GM12864 (cell line): ENCODE data around the gene PI16.
"Not testable (repeated sequence)": the region's sequence is repeated elsewhere in the genome, so short reads cannot be mapped to it uniquely, and the experiment has no call there.

Experiments used
- DNase-seq: peaks from one replicate; pipeline ENCODE4 v3.0.0-alpha.2; 2011; ENCODE audit warnings: low read depth
- H3K4me3 ChIP-seq: 2 replicates; pipeline ENCODE4 v1.5.1; 2011; ENCODE audit warnings: mild to moderate bottlenecking, low read depth, low read length, control low read depth
- TF ChIP-seq, protein P1 (sequence below): IDR thresholded peaks from 2 replicates; pipeline ENCODE4 v1.5.1; 2011; ENCODE audit warnings: low read depth, mild to moderate bottlenecking, moderate library complexity, low read length, control low read depth, inconsistent platforms; ENCODE audit errors: missing control alignments

PI16 gene

DNA sequence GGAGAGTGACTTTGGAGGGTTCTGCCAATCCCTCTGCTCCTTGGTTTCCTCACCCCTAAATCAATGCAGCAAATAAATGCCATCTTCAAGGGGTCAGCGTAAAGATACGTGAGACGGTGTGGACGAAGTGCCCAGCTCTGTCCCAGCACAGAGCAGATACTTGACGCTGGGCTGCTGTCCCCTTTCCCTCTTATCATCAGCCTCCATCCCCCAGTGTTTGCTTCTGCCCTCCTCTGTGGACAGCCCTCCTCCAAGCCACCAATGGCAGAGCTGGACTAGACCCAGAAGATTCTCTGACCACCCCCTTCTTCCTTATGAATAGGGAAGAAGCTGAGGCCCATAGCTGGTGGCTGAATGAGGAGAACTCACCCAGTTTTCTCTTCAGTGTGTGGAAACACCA, 17.7 kb upstream of the PI16 start:
- DNase-seq = no peak
- H3K4me3 ChIP-seq = no peak overlapping the region
- TF ChIP-seq, protein P1, sequence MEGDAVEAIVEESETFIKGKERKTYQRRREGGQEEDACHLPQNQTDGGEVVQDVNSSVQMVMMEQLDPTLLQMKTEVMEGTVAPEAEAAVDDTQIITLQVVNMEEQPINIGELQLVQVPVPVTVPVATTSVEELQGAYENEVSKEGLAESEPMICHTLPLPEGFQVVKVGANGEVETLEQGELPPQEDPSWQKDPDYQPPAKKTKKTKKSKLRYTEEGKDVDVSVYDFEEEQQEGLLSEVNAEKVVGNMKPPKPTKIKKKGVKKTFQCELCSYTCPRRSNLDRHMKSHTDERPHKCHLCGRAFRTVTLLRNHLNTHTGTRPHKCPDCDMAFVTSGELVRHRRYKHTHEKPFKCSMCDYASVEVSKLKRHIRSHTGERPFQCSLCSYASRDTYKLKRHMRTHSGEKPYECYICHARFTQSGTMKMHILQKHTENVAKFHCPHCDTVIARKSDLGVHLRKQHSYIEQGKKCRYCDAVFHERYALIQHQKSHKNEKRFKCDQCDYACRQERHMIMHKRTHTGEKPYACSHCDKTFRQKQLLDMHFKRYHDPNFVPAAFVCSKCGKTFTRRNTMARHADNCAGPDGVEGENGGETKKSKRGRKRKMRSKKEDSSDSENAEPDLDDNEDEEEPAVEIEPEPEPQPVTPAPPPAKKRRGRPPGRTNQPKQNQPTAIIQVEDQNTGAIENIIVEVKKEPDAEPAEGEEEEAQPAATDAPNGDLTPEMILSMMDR = no peak

DNA sequence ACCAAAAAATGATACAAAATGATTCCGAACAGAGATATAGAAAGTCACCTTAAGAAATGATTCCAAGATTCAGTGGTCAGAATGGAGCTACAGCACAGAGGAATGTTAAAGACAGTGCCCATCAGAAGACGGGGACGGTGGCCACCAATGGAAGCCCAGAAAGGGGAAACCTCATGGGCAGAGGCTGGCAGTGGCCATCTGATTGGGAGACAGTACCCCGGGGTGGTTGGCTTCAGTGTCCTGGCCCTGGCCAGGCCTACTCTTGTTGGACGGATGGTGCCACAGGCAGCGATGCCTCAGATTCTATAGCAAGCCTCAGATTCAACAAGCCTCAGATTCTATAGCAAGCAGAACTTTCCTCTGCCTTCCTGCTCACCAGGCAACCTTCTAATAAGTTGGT, 16.6 kb upstream of the PI16 start:
- TF ChIP-seq, protein P1 = no peak
- no peak overlapping the region for H3K4me3 ChIP-seq
- no peak for DNase-seq

DNA sequence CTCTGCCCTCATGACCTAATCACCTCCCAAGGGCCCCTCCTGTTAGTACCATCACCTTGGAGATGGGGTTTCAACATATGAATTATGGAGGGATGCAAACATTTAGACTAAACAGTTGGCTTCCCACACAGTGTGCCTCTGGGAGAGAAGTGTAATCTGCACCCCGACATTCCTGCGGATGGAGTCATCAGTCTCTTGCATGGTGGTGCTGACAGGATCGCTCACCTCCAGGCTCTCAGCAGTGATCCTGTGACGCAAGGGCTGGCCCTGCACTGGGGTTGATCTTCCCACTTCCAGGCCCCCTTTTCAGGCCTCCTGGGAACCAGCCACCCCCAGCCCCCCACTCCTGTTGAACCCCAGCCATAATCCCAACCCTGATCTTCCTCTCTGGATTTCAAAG, 16.0 kb upstream of the PI16 start:
- H3K4me3 ChIP-seq = no peak overlapping the region
- TF ChIP-seq, protein P1 = no peak
- no peak for DNase-seq

DNA sequence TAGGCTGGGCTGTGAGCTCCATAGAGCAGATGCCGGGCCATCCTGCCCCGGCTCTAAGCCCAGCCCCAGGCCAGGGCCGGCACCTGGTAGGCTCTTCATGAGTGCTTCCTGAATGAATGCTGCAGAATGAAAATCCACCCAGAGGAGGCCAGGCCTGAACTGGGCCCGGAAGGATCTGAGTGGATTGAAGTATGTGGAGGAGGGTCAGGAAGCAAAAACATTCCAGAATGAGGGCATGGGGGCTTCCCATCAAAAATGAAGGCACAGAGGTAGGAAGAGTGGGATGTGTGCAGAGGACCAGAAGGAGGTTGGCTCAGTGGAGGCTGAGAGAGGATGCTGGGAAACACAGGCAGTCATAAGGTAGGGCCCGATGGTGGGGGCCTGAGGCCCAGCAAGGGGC, 15.5 kb upstream of the PI16 start:
- not testable (repeated sequence) for H3K4me3 ChIP-seq, DNase-seq

DNA sequence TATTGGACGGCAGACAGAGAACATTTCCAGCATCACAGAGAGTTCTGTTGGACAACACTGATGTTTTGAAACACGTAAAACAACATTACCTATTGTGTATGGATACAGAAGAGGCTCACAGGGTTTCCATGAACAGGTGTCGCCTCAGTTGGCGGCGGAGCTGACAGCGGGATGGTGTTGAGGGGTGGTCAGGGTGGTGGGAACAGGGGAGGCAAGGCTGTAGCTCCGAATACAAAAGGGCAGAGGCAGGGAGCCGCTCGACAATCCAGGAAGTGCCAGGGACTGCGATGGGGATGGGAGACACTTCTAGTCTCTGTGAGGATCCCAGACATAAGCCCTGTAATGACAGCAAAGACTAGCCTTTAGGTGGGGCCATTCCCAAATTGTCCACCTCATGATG, 14.5 kb upstream of the PI16 start:
- no peak for DNase-seq
- no peak overlapping the region for H3K4me3 ChIP-seq
- TF ChIP-seq, protein P1 = no peak

DNA sequence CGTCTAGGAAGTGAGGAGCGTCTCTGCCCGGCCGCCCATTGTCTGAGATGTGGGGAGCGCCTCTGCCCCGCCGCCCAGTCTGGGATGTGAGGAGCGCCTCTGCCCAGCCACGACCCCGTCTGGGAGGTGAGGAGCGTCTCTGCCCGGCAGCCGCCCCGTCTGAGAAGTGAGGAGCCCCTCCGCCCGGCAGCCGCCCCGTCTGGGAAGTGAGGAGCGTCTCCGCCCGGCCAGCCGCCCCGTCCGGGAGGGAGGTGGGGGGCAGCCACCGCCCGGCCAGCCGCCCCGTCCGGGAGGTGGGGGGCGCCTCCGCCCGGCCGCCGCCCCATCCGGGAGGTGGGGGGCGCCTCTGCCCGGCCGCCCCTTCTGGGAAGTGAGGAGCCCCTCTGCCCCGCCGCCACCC, 13.0 kb upstream of the PI16 start:
- not testable (repeated sequence) for H3K4me3 ChIP-seq, DNase-seq

DNA sequence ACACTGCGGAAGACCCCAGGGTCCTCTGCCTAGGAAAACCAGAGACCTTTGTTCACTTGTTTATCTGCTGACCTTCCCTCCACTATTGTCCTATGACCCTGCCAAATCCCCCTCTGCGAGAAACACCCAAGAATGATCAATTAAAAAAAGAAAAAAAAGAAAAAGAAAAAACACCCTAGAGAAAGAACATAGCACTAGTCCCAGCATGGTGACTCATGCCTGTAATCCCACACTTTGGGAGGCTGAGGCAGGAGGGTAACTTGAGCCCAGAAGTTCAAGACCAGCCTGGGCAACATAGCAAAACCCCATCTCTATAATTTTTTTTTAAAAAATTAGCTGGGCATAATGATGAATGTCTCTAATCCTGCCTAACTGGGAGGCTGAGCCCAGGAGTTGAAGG, 12.2 kb upstream of the PI16 start:
- not testable (repeated sequence) for DNase-seq, H3K4me3 ChIP-seq

DNA sequence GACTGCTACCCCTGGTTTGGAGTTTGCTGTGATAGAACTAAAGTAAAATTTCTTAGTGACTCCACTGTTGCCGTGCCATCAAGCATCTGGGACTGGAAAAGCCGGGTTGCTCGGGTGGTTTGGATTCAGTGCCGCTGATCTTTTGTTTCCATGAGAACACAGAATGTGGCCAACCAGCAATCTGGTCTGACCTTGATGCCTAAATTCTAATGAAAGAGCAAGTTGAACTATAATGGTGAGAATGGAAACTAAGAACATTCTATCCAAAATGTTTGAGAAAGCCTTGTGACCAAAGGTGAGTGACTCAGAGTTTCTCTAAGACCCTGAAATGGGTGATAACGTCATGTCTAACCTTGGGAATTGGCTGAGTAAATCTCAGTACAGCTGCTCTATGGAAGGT, 9.9 kb upstream of the PI16 start:
- H3K4me3 ChIP-seq = no peak overlapping the region
- DNase-seq = no peak
- TF ChIP-seq, protein P1 = no peak

DNA sequence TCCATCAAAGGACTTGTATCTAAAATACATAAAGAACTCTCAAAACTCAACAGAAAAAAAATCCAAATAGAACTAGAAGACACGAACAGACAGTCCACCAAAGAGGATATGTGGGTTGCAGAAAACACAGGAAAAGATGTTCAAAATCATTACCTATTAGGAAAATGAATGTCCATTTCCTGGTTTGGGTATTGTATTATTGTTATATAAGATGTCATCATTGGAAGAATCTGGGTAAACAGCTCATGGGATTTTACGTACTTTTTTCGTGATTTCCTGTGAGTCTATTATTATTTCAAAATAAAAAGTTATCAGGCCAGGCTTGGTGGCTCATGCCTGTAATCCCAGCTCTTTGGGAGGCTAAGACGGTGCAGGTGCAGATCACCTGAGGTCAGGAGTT, 9.2 kb upstream of the PI16 start:
- DNase-seq = no peak
- H3K4me3 ChIP-seq = no peak overlapping the region
- TF ChIP-seq, protein P1 = no peak
